GM19099 (cell line): ENCODE measurements around the gene HSPB2.

Source experiments
- POLR2A ChIP-seq: IDR thresholded peaks from 3 replicates; pipeline ENCODE4 v1.6.1; 2011; ENCODE audit warnings: low read depth; ENCODE audit not compliant: insufficient read length; ENCODE audit errors: extremely low read depth

Gene HSPB2

DNA sequence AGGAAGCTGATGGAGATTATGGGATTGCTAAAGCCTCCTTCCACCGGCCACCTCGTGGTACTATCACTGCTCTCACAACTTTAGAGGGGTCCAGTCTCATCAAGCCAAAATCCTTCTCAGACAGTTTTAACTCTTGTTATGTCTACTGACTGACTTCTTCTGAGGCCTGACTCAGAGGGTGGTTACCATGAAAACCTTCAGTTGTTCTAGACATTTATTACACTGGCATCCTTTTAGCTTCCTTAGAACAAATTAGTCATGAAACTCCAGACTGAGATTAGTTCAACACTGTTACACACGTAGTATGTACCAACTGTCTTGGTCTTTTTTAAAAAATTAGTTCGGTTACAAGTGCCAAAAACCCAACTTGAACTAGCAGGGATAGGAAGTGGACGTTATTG lies 32.1 kb downstream of the HSPB2 start:
- no peak for TF ChIP-seq POLR2A

GRCh38 chr11:111945198-111945597 lies 32.7 kb downstream of the HSPB2 start:
- no peak for TF ChIP-seq POLR2A

DNA sequence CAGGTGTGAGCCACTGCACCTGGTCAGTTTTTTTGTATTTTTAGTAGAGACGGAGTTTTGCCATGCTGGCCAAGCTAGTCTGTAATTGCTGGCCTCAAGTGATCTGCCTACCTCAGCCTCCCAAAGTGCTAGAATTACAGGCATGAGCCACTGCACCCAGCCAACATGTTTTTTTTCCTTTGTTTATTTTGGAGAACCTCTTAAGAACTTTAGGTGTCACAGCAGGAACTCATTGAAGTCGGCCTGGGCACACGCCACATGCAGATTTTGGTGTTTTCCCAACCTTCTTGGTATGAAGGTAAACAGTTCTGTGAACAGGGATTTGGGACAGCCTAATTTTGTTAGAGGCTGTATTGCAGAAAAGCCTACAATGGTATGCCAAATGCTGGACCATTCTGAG lies 34.0 kb downstream of the HSPB2 start:
- no peak for TF ChIP-seq POLR2A

DNA sequence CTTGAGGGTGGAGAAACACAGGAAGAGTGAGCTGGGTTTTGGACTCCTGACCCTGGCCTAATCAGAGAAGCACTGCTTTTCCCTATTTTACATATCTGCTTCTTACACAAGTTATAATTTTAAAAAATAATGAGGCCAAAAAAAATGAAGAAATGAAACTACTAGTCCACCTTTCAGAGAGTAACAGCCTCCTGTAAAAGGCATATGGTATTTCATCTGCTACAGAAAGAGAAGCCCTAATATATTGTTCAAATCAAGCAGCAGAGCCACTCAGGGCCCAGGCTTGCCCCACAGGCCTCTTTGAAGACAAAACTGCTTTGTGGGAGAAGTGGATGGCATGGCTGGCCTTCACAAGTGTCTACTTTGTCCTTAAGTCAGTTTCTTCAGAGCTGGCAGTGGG lies 34.6 kb downstream of the HSPB2 start:
- TF ChIP-seq POLR2A = no peak

- no peak for TF ChIP-seq POLR2A
Observed at GRCh38 chr11:111949519-111950426, 37.2 kb downstream of the HSPB2 start.

- TF ChIP-seq POLR2A = no peak
Observed at GRCh38 chr11:111951565-111951964, 39.0 kb downstream of the HSPB2 start.

DNA sequence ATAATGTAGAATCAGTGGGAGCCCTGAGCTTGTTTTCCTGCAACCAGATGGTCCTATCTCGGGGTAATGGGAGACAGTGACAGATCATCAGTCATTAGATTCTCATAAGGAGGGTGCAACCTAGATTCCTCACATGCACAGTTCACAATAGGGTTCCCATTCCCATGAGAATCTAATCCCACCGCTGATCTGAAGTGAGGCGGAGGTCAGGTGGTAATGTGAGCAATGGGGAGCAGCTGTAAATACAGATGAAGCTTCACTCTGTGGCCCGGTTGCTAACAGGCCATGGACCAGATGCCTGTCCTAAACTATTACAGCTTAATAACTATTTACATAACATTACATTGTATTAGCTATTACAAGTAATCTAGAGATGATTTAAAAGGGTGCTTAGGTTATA lies 41.6 kb downstream of the HSPB2 start:
- no peak for TF ChIP-seq POLR2A

GRCh38 chr11:111957663-111958444 lies 45.3 kb downstream of the HSPB2 start:
- TF ChIP-seq POLR2A = no peak

- TF ChIP-seq POLR2A = no peak
Observed at GRCh38 chr11:111960916-111961315, 48.4 kb downstream of the HSPB2 start.

GRCh38 chr11:111961389-111962300 lies 49.1 kb downstream of the HSPB2 start:
- no peak for TF ChIP-seq POLR2A
